Measurements from ENCODE around the gene CIC. TPM values are rescaled to one million over a fixed set of nuclear protein-coding genes. Genes with fewer than 3 reads are reported as not detected.

The CIC gene
- total RNA-seq, 1 donor from 2014 or later, result 33.3 TPM

DNA sequence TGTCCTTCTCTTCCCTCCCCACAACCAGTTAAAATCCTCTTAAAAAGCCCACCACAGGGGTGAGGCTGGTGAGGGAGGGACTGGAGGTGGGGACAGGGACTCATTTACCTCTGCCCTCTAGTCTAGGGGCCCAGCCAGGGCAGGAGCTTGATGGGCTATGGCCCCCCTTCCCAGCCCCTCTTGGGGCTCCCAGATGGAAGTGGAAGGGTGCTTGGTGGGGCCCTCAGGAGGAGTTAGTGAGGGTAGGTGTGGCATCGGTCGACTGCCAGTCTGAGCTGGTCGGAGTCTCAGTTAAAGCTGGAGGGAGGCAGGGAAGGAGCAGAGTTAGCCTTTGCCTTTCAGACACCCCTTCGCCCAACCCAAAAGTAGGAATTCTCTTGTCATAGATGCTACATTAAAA lies 38.5 kb upstream of the CIC start:
- intact Hi-C loops (cut with micrococcal nuclease), result no loop called here
- TF ChIP-seq, protein P1, sequence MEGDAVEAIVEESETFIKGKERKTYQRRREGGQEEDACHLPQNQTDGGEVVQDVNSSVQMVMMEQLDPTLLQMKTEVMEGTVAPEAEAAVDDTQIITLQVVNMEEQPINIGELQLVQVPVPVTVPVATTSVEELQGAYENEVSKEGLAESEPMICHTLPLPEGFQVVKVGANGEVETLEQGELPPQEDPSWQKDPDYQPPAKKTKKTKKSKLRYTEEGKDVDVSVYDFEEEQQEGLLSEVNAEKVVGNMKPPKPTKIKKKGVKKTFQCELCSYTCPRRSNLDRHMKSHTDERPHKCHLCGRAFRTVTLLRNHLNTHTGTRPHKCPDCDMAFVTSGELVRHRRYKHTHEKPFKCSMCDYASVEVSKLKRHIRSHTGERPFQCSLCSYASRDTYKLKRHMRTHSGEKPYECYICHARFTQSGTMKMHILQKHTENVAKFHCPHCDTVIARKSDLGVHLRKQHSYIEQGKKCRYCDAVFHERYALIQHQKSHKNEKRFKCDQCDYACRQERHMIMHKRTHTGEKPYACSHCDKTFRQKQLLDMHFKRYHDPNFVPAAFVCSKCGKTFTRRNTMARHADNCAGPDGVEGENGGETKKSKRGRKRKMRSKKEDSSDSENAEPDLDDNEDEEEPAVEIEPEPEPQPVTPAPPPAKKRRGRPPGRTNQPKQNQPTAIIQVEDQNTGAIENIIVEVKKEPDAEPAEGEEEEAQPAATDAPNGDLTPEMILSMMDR (IDR thresholded peaks at IDR 0.05; ENCODE audit: borderline replicate concordance), result no peak
- Histone ChIP-seq H3K9me3 (replicated peaks) (no peaks in the 10 kb centered on the region), H3K4me3 (no peak overlapping the region), H3K36me3 (peaks cover 92% of the 10 kb centered on the region), H3K27ac (replicated peaks) (peak overlapping the region; percentile 8), H3K27me3 (ENCODE audit: low read depth) (no peaks in the 10 kb centered on the region), H3K4me1 (peaks cover 18% of the 10 kb centered on the region)
- no peak for DNase-seq

DNA sequence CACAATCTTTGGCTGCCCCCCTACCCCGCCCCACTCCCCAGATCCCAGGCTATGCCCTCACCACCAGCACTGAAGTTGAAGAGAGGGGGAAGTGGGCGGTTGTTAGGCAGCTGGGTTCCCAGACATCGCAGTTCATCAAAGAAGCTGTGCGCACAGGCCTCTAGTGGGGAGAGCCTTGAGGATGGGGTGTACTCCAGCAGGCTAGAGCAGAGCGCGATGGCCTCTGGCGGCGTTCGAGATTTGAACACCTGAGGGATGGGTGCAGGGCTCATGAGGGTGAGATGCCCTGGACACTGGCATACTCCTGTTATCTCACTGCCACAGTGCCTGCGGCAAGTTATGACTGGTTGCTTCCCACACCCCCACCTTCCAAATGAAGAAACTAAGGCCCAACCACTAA lies 36.6 kb upstream of the CIC start:
- intact Hi-C loops (cut with micrococcal nuclease), result no loop called here
- H3K27ac ChIP-seq (replicated peaks), result no peak overlapping the region
- no peaks in the 10 kb centered on the region for H3K27me3 ChIP-seq (ENCODE audit: low read depth)

DNA sequence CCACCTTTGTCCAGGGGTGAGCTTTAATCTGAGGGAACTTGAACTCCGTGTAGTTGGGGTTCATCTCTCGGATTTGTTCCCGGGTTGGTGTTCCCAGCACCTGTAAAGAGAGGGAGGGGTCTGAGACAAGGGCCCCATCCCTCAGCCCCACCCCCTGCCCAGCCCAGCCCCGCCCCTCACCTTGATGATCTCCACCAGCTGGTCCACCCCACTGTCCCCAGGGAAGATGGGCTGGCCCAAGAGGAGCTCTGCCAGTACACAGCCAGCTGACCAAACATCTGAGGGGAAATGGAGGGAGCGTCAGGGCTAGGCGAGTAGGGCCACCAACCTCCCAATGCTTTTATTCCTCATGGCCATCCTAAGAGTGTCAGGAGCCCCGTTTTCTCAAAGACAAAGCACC lies 35.9 kb upstream of the CIC start:
- peaks cover 83% of the 10 kb centered on the region for H3K36me3 ChIP-seq
- no peaks in the 10 kb centered on the region for H3K27me3 ChIP-seq (ENCODE audit: low read depth)
- peaks cover 18% of the 10 kb centered on the region for H3K4me1 ChIP-seq
- no peak overlapping the region for H3K27ac ChIP-seq (replicated peaks)
- H3K4me3 ChIP-seq, result no peak overlapping the region
- no peak for DNase-seq
- intact Hi-C loops (cut with micrococcal nuclease), result no loop called here
- no peaks in the 10 kb centered on the region for H3K9me3 ChIP-seq (replicated peaks)
- TF ChIP-seq, protein P1 (IDR thresholded peaks at IDR 0.05; ENCODE audit: borderline replicate concordance), result no peak

More for the DNA sequence above, 36.6 kb upstream of the CIC start:
- Histone ChIP-seq H3K4me1 (peaks cover 18% of the 10 kb centered on the region), H3K9me3 (replicated peaks) (no peaks in the 10 kb centered on the region), H3K36me3 (peaks cover 89% of the 10 kb centered on the region), H3K4me3 (no peak overlapping the region)
- TF ChIP-seq, protein P1 (IDR thresholded peaks at IDR 0.05; ENCODE audit: borderline replicate concordance), result no peak
- no peak for DNase-seq

DNA sequence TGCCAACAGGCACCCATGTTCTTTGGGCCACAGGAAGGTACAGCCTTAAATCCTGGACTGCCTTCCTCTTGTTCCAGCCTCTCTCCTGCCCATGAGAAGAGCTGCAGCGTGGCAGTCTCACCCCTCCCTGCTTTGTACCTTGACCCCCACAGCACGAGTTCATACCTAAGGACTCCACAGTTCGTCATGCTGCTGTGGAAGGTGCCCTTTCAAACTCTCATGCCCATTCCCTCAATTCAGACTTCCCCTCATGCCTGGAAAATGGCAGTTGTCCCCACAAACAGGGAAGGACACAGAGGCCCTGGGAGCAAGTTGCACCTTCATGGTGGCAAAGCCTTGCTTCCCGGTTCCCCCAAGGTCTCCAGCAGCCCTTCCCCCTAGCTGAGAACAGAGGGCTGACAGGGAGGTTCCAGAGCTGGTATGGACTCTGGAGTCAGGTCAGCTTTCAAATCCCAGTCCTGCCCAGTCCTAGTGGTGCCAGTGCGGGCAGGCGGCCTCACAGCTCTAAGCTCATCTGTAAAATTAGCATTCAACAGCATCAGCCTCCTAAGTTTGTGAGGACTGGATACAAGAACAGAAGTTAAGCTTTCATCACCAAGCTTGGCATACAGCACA lies 35.3 kb upstream of the CIC start:
- intact Hi-C loops (cut with micrococcal nuclease), result no loop called here
- DNase-seq, result no peak
- peaks cover 81% of the 10 kb centered on the region for H3K36me3 ChIP-seq
- H3K9me3 ChIP-seq (replicated peaks), result no peaks in the 10 kb centered on the region
- H3K4me1 ChIP-seq, result peaks cover 18% of the 10 kb centered on the region
- no peak overlapping the region for H3K4me3 ChIP-seq
- H3K27me3 ChIP-seq (ENCODE audit: low read depth), result no peaks in the 10 kb centered on the region
- H3K27ac ChIP-seq (replicated peaks), result no peak overlapping the region
- TF ChIP-seq, protein P1 (IDR thresholded peaks at IDR 0.05; ENCODE audit: borderline replicate concordance), result no peak

DNA sequence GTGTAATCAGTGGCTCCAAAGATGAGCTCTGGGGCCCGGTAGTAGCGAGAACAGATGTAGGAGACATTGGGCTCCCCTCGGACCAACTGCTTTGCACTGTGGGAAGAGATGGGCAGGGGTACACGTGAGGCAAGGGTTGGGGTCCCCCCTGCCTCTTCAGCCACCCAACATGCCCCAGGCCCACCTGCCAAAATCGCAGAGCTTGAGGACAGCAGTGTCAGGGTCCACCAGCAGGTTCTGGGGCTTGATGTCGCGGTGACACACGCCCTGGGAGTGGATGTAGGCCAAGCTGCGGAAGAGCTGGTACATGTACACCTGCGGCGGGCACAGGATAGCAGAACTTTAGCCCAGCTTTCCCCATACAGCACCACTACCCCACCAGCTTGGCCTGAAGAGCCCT lies 34.7 kb upstream of the CIC start:
- no peak overlapping the region for H3K27ac ChIP-seq (replicated peaks)
- peaks cover 77% of the 10 kb centered on the region for H3K36me3 ChIP-seq
- H3K9me3 ChIP-seq (replicated peaks), result no peaks in the 10 kb centered on the region
- H3K4me1 ChIP-seq, result peaks cover 18% of the 10 kb centered on the region
- intact Hi-C loops (cut with micrococcal nuclease), result no loop called here
- no peaks in the 10 kb centered on the region for H3K27me3 ChIP-seq (ENCODE audit: low read depth)
- no peak overlapping the region for H3K4me3 ChIP-seq
- TF ChIP-seq, protein P1 (IDR thresholded peaks at IDR 0.05; ENCODE audit: borderline replicate concordance), result no peak
- no peak for DNase-seq

Data from left ventricle myocardium inferior (tissue), 1 donor.